Measurements from ENCODE around the gene SLC35G1.

The SLC35G1 gene

GRCh38 chr10:93879273-93879672 is 14.5 kb upstream of the SLC35G1 start:
- DNase-seq, result no peak

GRCh38 chr10:93894516-93895378 is 969 bp downstream of the SLC35G1 start:
- no peak for DNase-seq

- DNase-seq, result no peak
Observed at GRCh38 chr10:93897070-93897780, 3.4 kb downstream of the SLC35G1 start.

GRCh38 chr10:93899109-93899508 is 5.3 kb downstream of the SLC35G1 start:
- DNase-seq, result no peak

DNA sequence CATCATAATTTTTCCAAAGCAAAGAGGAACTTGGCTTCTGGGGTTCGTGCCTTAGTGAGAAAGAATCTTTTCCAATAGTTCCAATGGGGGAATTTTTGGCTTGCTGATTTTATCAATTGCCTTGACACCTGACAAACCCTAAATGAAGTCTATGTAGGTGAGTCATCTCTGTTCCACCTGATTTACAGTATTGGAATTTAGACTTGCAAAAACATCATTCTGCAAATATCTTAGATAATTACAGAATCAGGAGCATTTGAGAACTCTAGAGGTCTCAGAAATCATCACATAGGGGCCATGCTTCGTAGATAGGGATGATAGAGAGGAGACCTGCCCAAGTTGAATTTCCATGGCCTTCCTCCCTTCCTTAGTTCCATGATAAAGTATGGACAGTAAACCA is 9.3 kb downstream of the SLC35G1 start:
- DNase-seq, result no peak

DNA sequence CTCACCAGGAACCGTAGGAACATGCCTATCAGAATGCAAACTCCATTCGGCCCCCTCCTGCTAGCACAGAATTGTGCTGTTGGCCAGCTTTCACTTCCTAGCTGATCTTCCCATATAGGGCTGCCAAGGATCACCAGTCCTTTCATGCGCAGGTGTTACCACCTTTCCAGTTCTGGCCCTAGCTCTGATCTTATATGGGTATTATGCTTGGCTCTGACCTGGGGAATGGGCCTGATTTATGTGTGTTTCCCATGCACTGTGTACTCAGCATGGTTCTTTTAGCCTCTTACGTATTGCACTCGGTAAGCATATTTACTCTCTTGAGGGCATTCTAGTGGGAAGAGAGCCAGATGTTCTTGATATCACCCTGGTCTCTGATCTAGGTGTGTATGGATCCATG is 11.1 kb downstream of the SLC35G1 start:
- DNase-seq, result no peak

DNA sequence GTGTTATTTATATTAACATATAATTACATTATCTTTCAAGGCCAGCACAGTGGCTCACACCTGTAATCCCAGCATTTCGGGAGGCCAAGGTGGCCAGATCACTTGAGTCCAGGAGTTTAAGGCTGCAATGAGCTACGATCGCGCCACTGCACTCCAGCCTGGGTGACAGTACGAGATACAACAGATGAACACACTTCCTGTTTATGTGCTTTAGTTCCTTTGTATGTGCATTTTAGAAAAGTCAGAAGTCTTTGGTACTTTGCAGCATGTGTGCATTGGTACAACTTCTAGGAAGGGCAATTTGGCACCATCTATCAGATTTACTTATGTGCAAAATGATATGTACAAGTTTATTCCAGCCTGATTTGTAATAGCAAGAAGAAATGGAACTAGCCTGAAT is 13.3 kb downstream of the SLC35G1 start:
- DNase-seq, result no peak

- no peak for DNase-seq
Observed at GRCh38 chr10:93911866-93912265, 18.1 kb downstream of the SLC35G1 start.

GRCh38 chr10:93912444-93912843 is 18.7 kb downstream of the SLC35G1 start:
- no peak for DNase-seq

- no peak for DNase-seq
Observed at GRCh38 chr10:93913706-93914105, 19.9 kb downstream of the SLC35G1 start.

- no peak for DNase-seq
Observed at GRCh38 chr10:93915598-93915997, 21.8 kb downstream of the SLC35G1 start.

- no peak for DNase-seq
Observed at GRCh38 chr10:93916257-93917063, 22.7 kb downstream of the SLC35G1 start.

GRCh38 chr10:93917064-93917391 is 23.2 kb downstream of the SLC35G1 start:
- DNase-seq, result no peak

- no peak for DNase-seq
Observed at GRCh38 chr10:93917821-93918220, 24.0 kb downstream of the SLC35G1 start.

DNA sequence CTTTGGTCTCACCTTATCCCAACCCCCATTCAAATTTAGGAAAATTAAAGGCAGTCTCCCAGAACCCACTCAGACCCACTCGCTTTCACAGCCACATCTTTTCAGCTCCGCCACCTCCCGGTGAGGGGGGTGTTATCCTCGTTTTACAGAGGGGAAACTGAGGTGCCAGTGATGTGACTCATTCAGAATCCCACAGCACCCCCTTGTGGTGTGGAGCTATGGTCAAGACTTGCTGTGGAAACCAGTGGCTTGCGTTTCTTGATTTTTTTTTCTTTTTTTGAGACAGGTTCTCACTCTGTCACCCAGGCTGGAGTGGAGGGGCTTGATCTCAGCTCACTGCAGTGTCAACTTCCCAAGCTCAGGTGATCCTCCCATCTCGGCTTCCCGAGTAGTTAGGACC is 27.6 kb downstream of the SLC35G1 start:
- DNase-seq, result peak; percentile 6

GRCh38 chr10:93926613-93927012 is 32.8 kb downstream of the SLC35G1 start:
- DNase-seq, result no peak

- DNase-seq, result no peak
Observed at GRCh38 chr10:93938140-93938539, 44.4 kb downstream of the SLC35G1 start.

DNA sequence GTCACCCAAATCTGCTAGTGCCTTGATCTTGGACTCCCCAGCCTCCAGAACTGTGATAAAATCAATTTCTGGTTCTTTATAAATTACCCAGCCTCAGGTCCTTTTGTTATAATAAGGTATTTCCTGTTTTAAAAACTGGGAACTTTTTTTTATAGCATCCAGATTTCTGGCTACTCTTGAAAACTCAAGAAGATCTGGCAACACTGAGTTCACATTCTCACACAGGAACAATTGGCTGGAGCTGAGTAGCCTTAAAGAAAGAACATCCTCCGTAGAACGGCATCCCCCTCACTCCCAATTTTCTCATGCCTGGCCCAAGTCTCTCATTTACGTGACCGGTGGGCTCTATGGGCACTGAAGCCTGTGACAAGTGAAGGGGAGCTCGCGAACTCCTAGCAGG is 47.1 kb downstream of the SLC35G1 start:
- DNase-seq, result no peak

GRCh38 chr10:93941606-93942005 is 47.8 kb downstream of the SLC35G1 start:
- DNase-seq, result no peak

DNA sequence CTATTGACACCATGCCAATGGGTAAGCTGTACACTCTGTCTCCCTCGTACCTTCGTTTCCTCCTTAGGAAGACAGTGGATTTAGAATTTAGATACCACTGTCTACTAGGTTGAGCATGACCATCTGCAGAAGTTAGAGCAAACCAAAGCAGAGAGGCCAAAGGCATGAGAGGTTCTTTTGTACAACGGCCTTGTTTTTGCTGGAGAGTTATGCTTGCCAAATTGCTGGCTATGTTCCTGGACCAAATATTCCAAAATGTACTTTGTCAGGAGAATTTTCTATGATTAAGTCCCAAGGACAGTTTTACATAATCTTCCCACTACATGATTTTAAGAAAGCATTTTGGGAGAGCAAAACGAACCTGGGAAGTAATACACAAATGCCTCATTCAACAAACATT is 52.0 kb downstream of the SLC35G1 start:
- no peak for DNase-seq

GRCh38 chr10:93947055-93947454 is 53.3 kb downstream of the SLC35G1 start:
- no peak for DNase-seq

- no peak for DNase-seq
Observed at GRCh38 chr10:93947524-93947923, 53.7 kb downstream of the SLC35G1 start.

- DNase-seq, result no peak
Observed at GRCh38 chr10:93951905-93952304, 58.1 kb downstream of the SLC35G1 start.

All from stimulated activated CD4-positive, alpha-beta T cell treated with anti-CD3 and anti-CD28 coated beads, Interleukin-1b, Interleukin-23, amount 100 ng/mL, for 48 hours (primary cell).